ENCODE measurements around the gene DBX1.

DNA sequence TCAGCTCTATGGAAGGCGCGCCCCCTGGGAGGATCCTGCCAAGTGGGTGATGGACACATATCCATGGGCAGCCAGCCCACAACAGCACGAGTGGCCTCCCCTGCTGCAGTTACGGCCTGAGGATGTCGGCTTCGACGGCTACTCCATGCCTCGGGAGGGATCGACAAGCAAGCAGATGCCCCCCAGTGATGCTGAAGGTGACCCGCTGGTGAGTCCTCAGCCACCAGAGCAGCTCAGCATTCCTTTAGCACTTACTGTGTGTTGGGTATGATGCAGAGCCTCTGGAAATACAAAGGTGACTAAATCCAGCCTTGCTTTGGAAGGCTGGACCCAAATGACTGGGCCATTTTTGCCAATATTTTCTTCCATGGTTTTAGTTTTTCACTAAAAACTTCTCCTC lies 45.7 kb downstream of the DBX1 start:
- no peak for TF ChIP-seq POLR2AphosphoS5 (IDR thresholded peaks at IDR 0.05)
- TF ChIP-seq, protein P1, sequence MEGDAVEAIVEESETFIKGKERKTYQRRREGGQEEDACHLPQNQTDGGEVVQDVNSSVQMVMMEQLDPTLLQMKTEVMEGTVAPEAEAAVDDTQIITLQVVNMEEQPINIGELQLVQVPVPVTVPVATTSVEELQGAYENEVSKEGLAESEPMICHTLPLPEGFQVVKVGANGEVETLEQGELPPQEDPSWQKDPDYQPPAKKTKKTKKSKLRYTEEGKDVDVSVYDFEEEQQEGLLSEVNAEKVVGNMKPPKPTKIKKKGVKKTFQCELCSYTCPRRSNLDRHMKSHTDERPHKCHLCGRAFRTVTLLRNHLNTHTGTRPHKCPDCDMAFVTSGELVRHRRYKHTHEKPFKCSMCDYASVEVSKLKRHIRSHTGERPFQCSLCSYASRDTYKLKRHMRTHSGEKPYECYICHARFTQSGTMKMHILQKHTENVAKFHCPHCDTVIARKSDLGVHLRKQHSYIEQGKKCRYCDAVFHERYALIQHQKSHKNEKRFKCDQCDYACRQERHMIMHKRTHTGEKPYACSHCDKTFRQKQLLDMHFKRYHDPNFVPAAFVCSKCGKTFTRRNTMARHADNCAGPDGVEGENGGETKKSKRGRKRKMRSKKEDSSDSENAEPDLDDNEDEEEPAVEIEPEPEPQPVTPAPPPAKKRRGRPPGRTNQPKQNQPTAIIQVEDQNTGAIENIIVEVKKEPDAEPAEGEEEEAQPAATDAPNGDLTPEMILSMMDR (IDR thresholded peaks at IDR 0.05) = no peak

Data from stomach (tissue), 4 donors.